OCI-LY3 (cell line): Measurements from ENCODE around the gene GKN2.
A peak's percentile ranks its signal among the peaks of the same experiment; 100 is the strongest.

Experiments
- H2AFZ ChIP-seq: fragments of 200-600, 300-600 bp; shearing (Covaris generic); 2 replicates; pipeline ENCODE4 v1.6.0; 2014; ENCODE audit warnings: antibody characterized with exemption, low read depth, low read length
- H3K27ac ChIP-seq: fragments of 200-600, 300-600 bp; sonication (generic); 2 replicates; pipeline ENCODE4 v1.5.1; 2014; ENCODE audit warnings: mild to moderate bottlenecking, low read length, moderate library complexity, mixed read lengths
- H3K27me3 ChIP-seq: fragments of 200-600, 300-600 bp; sonication (generic); 2 replicates; pipeline ENCODE4 v1.6.1; 2014; ENCODE audit warnings: low read depth, low read length, mixed read lengths
- H3K36me3 ChIP-seq: fragments of 200-600, 300-600 bp; sonication (generic); replicated peaks from 2 replicates; pipeline ENCODE3; 2014; ENCODE audit warnings: low read depth, low read length, mixed read lengths
- H3K4me1 ChIP-seq: fragments of 300-600, 200-600 bp; sonication (generic); 2 replicates; pipeline ENCODE4 v1.6.1; 2014; ENCODE audit warnings: low read length, mixed read lengths
- H3K4me2 ChIP-seq: fragments of 200-600, 300-600 bp; sonication (generic); 2 replicates; pipeline ENCODE4 v1.6.1; 2014; ENCODE audit warnings: low read length, mixed read lengths
- H3K4me3 ChIP-seq: fragments of 300-600, 200-600 bp; sonication (generic); 2 replicates; pipeline ENCODE4 v1.5.1; 2014; ENCODE audit warnings: antibody characterized with exemption, mild to moderate bottlenecking, low read length, moderate library complexity
- H3K79me2 ChIP-seq: fragments of 300-600, 200-600 bp; shearing (Covaris generic); 2 replicates; pipeline ENCODE4 v1.6.1; 2014; ENCODE audit warnings: mild to moderate bottlenecking, low read length, mixed read lengths
- H3K9ac ChIP-seq: fragments of 300-600, 200-600 bp; shearing (Covaris generic); 2 replicates; pipeline ENCODE4 v1.6.0; 2014; ENCODE audit warnings: mild to moderate bottlenecking, low read length, moderate library complexity
- H3K9me3 ChIP-seq: fragments of 200-600, 300-600 bp; shearing (Covaris generic); 2 replicates; pipeline ENCODE4 v1.6.1; 2014; ENCODE audit warnings: low read length, mixed read lengths; ENCODE audit not compliant: insufficient read depth
- H4K20me1 ChIP-seq: fragments of 200-600, 300-600 bp; sonication (generic); 2 replicates; pipeline ENCODE4 v1.6.1; 2016; ENCODE audit warnings: low read length, mixed read lengths; ENCODE audit not compliant: insufficient read depth
- CTCF ChIP-seq: fragments of 200-600, 300-600 bp; sonication (generic); IDR thresholded peaks from 2 replicates; pipeline ENCODE4 v1.5.1; 2014; ENCODE audit warnings: antibody characterized with exemption, low read length, low read depth
- EZH2phosphoT487 ChIP-seq: fragments of 200-600 bp; shearing (Covaris generic); IDR thresholded peaks from 2 replicates; pipeline ENCODE4 v1.6.1; 2018; ENCODE audit warnings: antibody characterized with exemption, mixed run types, low read depth

GKN2 gene

GRCh38 chr2:68907232-68907919, 45.3 kb downstream of the GKN2 start:
- Histone ChIP-seq H4K20me1 (no peaks in the 10 kb centered on the region), H3K9ac (peak overlapping the region; percentile 91), H3K4me2 (peak overlapping the region; percentile 67), H3K27ac (peak overlapping the region; percentile 97), H3K9me3 (peaks cover 19% of the 10 kb centered on the region), H3K27me3 (no peaks in the 10 kb centered on the region), H3K4me1 (peaks cover 63% of the 10 kb centered on the region), H3K79me2 (peaks cover 6% of the 10 kb centered on the region; the same call in 1 of the 2 replicates), H3K36me3 (no peaks in the 10 kb centered on the region), H2AFZ (no peak overlapping the region), H3K4me3 (no peak overlapping the region; the same call in 1 of the 2 replicates)
- no peak for TF ChIP-seq CTCF
- no peak for TF ChIP-seq EZH2phosphoT487

- Histone ChIP-seq H3K36me3 (no peaks in the 10 kb centered on the region), H3K4me2 (peak overlapping the region; percentile 42), H3K27me3 (no peaks in the 10 kb centered on the region), H3K4me3 (no peak overlapping the region; the same call in 1 of the 2 replicates), H3K4me1 (peaks cover 60% of the 10 kb centered on the region), H3K27ac (peak overlapping the region; percentile 97), H4K20me1 (no peaks in the 10 kb centered on the region), H3K79me2 (peaks cover 6% of the 10 kb centered on the region; the same call in 1 of the 2 replicates), H3K9me3 (peaks cover 25% of the 10 kb centered on the region), H2AFZ (peak overlapping the region; percentile 70; the same call in 1 of the 2 replicates), H3K9ac (peak overlapping the region; percentile 91)
- TF ChIP-seq CTCF (no peak), EZH2phosphoT487 (no peak)
Measured at GRCh38 chr2:68906716-68907115, 46.0 kb downstream of the GKN2 start.

- TF ChIP-seq CTCF = no peak
- TF ChIP-seq EZH2phosphoT487 = no peak
- peaks cover 6% of the 10 kb centered on the region; the same call in 1 of the 2 replicates for H3K79me2 ChIP-seq
- H3K9ac ChIP-seq = no peak overlapping the region
- peaks cover 32% of the 10 kb centered on the region for H3K9me3 ChIP-seq
- no peaks in the 10 kb centered on the region for H4K20me1 ChIP-seq
- H2AFZ ChIP-seq = no peak overlapping the region
- peaks cover 44% of the 10 kb centered on the region for H3K4me1 ChIP-seq
- H3K27ac ChIP-seq = no peak overlapping the region
- no peak overlapping the region for H3K4me2 ChIP-seq
- H3K27me3 ChIP-seq = no peaks in the 10 kb centered on the region
- peaks cover 3% of the 10 kb centered on the region for H3K36me3 ChIP-seq
- no peak overlapping the region for H3K4me3 ChIP-seq
Measured at GRCh38 chr2:68905116-68905515, 47.6 kb downstream of the GKN2 start.

GRCh38 chr2:68901561-68901960, 51.1 kb downstream of the GKN2 start:
- no peaks in the 10 kb centered on the region for H4K20me1 ChIP-seq
- no peak for TF ChIP-seq CTCF
- TF ChIP-seq EZH2phosphoT487 = no peak

More at GRCh38 chr2:68901561-68901960, 51.1 kb downstream of the GKN2 start:
- Histone ChIP-seq H3K4me1 (peaks cover 11% of the 10 kb centered on the region), H3K4me3 (no peak overlapping the region), H2AFZ (no peak overlapping the region), H3K27me3 (no peaks in the 10 kb centered on the region), H3K9ac (no peak overlapping the region), H3K9me3 (peaks cover 32% of the 10 kb centered on the region), H3K4me2 (no peak overlapping the region), H3K79me2 (no peaks in the 10 kb centered on the region), H3K27ac (no peak overlapping the region), H3K36me3 (peaks cover 3% of the 10 kb centered on the region)
